Measurements from ENCODE around the gene CD36.

The CD36 gene

GRCh38 chr7:80629023-80629422 lies 9.4 kb upstream of the CD36 start:
- no peak for FAIRE-seq

GRCh38 chr7:80630608-80631405 lies 7.6 kb upstream of the CD36 start:
- peak; percentile 23 for FAIRE-seq

DNA sequence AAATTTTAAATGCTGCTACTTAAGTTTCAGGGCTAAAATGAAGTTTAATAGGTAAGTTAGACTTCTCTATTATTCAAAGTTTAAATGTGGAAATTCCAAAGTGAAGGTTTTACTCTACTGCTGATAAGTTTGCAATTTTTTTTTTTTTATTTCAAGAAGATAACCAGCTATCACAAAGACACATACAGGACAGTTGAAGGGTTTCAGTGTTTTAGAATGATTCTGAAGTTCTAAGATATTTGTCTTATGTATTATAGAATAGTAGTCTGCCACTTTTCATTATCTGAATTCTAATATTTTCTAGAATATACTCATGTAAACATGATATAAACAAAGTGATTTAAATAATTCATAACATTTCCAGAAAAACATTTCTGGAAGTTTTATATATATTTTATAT lies 7.0 kb upstream of the CD36 start:
- peak; percentile 78 for FAIRE-seq

DNA sequence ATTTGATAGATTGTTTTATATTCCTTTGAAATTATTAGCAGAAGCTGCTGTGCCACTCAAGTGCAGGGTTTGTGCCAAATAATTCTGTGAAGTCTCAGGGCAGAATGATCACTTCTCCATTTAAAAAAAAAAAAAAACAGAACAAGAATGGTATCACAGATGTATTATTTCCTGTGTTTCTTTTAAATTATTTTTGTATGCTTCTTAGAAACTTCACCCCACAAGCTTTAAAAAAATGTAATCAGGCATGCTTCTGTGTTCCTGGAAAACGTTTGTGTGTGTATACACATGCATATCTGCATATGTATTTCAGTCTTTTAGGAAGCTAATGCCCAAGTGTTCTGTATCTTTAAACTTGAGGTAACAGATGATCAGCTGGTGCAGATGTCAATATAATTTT lies 6.3 kb upstream of the CD36 start:
- FAIRE-seq, result no peak

DNA sequence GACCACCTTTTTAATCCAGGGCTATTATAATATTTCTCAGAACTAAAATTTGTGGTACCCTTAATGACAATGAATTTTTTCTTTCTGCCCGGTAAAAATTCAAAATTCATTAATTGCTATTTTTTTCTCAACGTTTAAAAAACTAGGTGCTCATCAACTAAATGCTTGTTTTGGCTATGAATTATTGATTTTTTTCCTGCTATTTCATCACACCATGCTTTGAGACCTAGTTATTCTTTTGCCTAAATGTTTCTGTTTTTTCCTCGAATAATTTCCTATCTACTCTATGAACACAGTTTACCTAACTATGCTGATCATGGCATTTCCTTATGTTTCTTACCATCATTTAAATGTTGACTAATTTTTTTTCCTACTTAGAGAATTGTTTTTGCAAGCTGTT lies 5.6 kb upstream of the CD36 start:
- FAIRE-seq, result no peak

DNA sequence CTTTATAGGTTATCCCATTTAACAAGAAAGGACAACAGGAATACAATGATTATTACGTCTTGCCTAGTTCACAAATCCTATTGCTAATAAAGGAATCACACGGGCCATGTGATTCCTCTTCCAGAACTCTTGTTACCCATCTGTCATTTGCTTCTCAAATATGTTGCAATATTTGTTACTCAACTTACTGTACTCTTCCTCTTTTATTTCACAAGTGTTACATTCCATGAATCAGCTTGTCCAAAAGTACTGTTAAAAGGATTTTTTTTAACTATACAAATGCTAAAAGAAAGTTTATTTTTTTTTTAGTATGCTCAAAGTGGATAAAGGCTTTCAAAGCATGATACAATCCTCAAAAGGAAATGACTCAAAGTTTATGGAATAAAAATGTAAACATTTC lies 3.9 kb upstream of the CD36 start:
- peak; percentile 34 for FAIRE-seq

GRCh38 chr7:80635533-80635932 lies 2.9 kb upstream of the CD36 start:
- no peak for FAIRE-seq

DNA sequence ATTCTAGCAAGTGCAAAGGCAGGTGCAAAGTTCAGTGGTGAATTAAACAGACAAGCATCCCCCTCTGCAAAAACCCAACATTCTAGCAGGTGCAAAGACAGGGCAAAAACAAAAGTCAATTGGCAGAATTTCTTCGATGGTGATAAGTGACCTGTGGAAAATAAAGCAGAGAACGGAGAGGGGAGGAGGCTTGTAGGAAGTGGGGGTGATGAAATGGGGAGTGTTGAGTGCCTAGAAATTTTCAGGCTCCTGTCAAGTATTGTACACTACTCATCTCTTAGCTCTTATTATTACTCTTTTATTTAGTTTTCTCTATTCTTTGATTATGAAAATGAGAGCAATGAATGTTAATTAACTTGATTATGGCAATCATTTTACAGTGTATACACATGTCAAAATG lies 2.4 kb upstream of the CD36 start:
- FAIRE-seq, result no peak

GRCh38 chr7:80636709-80637108 lies 1.7 kb upstream of the CD36 start:
- no peak for FAIRE-seq

- FAIRE-seq, result no peak
Observed at GRCh38 chr7:80637454-80637853, 988 bp upstream of the CD36 start.

DNA sequence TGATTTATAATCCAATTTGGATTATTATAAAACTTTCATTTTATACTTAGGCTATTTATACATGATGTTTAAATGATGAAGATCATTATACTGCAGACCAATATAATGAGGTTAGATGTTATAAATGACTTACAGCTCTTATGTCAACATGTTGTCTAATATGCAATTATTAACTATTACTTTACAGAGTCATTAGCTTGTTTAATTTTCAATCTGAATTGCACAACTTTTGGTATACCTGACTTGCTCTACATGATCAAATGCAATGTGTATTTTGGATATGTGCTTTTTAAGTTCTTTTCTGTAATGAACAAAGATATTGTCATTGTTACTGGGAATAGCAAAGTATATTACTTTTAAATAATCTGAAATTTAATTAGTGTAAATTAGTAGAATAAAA lies 569 bp downstream of the CD36 start:
- FAIRE-seq, result no peak

GRCh38 chr7:80640846-80641245 lies 2.4 kb downstream of the CD36 start:
- FAIRE-seq, result no peak

DNA sequence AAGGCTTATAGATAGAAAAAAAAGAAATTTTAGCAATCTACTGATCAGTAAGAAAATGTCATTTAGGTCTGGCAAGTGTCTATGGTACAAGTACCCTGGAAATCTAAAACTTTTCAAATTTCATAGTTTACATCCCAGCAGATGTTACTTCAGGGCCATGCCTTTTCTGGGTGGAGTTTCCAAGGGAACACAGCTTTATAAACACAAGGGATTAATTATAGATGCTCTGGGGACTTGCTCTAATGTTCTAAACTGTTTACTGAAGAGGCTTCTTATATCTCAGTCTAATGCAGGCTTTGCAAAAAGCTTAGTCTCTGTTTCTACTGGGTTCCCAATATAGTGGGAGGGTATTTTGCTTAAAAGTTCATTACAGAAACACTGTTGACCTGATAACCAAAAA lies 3.1 kb downstream of the CD36 start:
- no peak for FAIRE-seq

DNA sequence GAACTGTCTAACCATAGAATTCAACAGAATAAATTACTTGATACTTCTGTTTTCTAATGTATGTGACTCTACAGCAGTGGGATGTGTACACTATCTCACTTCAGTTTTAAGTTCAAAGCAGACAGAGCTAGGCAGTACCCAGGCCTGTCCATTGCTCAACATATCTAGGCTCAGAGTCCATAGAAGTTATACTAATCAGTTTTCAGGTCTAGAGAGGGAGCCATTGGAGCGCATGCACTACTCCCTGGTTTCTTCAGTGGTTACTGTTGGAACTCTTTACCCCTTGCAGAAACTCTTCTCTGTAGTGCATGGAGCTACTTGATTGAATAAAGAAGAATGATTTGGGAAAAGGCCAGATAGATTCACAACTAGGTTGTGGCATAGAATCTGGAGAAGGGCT lies 4.4 kb downstream of the CD36 start:
- FAIRE-seq, result no peak

DNA sequence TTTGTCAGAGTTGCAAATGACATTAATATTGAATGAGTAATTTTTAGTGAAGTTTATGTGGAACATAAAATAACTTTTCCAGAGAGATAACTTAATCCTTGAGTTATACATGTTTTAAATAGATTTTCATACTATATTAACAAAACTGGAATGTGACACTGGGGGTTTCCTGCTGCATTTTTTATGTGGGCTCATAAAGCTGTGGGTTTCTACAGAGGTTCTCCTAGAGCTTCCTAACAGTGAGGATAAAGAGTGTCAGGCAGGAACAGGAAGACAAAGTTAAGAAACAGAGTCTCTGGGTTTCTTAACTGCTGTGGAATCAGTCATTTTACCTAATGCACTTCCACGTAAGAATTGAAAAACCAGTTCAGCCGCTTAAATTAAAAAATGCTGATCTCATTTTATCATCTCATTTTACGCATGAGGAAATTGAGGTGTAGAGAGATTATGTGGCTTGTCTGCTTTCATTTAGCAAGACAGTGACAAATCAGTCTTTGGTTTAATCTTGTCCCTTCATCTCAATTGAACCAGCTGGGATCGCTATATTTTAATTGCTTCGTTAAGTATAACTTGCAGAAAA lies 5.0 kb downstream of the CD36 start:
- no peak for FAIRE-seq

GRCh38 chr7:80644054-80644453 lies 5.6 kb downstream of the CD36 start:
- FAIRE-seq, result no peak

- no peak for FAIRE-seq
Observed at GRCh38 chr7:80646083-80646865, 7.8 kb downstream of the CD36 start.

DNA sequence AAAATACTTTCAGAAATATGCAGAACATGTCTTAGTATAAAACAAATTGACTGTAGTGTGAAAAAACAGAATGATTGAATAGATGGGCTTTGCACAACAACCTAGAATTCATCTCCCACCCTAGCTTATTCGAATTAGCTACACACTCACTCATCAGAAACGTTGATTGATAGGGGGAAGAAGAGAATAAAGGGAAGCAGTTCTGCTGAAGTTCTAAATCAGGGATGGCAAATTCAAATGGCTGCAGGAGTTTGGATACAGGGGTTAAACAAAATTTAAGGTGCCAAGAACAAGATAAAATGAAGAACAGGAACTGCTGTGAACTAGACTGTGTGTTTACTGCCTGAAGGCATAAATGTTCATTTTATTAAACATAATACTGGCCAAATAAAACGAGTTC lies 9.0 kb downstream of the CD36 start:
- no peak for FAIRE-seq

DNA sequence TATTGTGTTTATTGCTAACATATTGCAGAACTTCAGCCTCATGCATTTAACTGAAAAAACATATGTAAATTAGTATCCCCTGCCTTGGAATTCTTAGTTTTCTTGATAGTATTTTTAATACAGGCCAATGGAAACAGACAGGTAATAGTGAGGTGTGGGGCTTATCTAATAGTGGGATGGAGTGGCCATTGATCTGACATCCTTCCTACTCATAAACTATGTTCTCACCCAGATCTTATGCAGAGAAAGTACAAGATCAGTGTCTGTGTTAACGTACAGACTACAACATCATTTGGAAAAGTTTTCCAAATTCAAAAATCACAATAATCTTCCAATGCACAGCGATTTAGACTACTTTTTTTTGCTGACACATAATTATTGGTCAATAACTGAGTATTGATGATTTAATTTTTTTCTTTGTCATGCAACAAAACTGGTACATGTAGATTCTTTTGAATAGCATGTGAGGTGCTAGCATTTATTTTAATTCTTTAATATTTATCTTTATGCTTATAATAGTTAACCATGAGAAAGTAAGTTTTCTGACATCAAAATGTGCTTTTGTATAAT lies 9.7 kb downstream of the CD36 start:
- no peak for FAIRE-seq

DNA sequence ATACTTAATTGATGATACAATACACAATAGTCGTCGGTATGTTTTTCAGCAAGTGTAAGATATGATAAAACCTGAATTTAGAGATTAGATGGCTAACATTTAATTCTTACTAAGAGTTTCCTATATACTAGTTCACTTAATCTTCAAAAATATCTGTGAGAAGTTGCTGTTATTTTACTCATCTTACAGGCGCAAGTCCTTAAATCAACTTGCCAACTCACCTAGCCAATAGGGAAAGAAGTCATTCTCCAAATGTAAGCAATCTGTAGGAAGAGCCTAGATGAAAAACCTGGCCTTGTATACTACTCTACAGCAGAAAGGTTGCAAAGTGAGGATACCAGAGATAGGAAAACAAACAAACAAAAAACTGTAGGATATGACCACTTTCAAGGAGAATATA lies 10.6 kb downstream of the CD36 start:
- FAIRE-seq, result no peak

DNA sequence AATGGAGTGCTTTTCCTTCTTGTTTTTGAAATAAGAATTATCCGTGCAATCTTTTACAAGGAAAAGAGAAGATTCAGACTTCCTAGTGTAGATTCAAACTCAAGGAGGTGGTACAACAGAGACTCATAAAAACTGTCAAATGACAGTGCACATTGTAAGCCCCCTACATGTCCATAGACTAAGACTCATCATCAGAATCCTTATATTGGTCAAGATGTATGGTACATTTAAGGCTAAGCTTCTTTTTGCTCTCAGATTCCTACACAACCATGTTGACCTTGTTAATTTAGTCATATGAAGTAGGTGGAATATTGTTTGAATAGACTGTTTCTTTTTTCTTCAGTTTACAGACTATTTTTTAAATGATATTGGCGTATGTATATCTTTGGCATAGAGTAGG lies 11.6 kb downstream of the CD36 start:
- no peak for FAIRE-seq

- FAIRE-seq, result no peak
Observed at GRCh38 chr7:80651471-80651870, 13.0 kb downstream of the CD36 start.

- no peak for FAIRE-seq
Observed at GRCh38 chr7:80653244-80653643, 14.8 kb downstream of the CD36 start.

DNA sequence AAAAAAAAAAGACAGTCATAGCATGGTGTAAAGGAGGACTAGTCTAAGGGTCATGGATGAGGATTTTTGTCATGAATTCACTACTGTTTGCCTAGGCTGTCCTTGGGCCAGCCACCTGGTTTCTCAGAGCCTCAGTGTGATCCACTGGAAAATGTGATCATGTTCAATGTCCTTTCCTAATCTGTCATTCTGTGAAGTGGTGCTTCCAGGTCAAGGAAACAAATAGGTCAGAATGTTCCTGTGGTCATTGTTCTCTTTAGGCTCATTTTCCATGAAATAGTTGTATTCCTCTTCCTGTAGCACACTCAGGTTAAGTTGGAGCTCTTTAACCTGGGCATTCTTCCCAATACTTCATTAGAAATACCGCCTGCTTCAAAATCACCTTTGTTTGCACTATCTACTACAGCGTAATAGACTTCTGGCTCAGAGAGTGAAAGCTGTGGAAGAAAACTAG lies 16.5 kb downstream of the CD36 start:
- FAIRE-seq, result no peak

Measured in TTC549 (cell line).